Panc1 (cell line): ENCODE results near the gene HK1. TPM values are rescaled to one million over a fixed set of nuclear protein-coding genes. Genes with fewer than 3 reads are reported as not detected.
"Not testable (repeated sequence)": the region's sequence is repeated elsewhere in the genome, so short reads cannot be mapped to it uniquely, and the experiment has no call there.

Experiments
- ATAC-seq: fragments of 200-7000 bp; cut with Tn5 transposase; 2 replicates; pipeline ENCODE4 v1.9.1; 2020; ENCODE audit warnings: mild to moderate bottlenecking, moderate library complexity
- BruUV-seq: library from RNA; stranded (reverse); fragments of 400-500 nt; replicated peaks from 2 replicates; lab custom pipeline; 2021; lab: Mats Ljungman, UMichigan
- CTCF ChIA-PET: fragments of 300-600 bp; sonication (Branson Sonifier 250); formaldehyde crosslinking; loops from one replicate; lab custom pipeline; 2022; ENCODE audit warnings: antibody characterized with exemption; lab: Charles Lee
- POLR2A ChIA-PET: fragments of 300-600 bp; sonication (Branson Sonifier 250); formaldehyde crosslinking; loops from one replicate; lab custom pipeline; 2022; ENCODE audit warnings: antibody characterized with exemption; lab: Charles Lee
- DNase-seq: peaks from one replicate; pipeline ENCODE4 v3.0.0-alpha.2; 2010; ENCODE audit warnings: low read depth, low spot score
- H3K27ac ChIP-seq: 2 replicates; pipeline ENCODE4 v1.5.1; 2011; ENCODE audit warnings: mild to moderate bottlenecking, low read length, inconsistent platforms
- H3K27me3 ChIP-seq: fragments of 200-500 bp; sonication (Bioruptor generic); 2 replicates; pipeline ENCODE4 v1.6.0; 2014; ENCODE audit warnings: low read length, inconsistent platforms; ENCODE audit not compliant: control insufficient read depth, insufficient read depth
- H3K36me3 ChIP-seq: fragments of 200-500 bp; sonication (Bioruptor generic); 2 replicates; pipeline ENCODE4 v1.5.1; 2014; ENCODE audit warnings: inconsistent platforms, mild to moderate bottlenecking, low read length, moderate library complexity; ENCODE audit not compliant: control insufficient read depth, insufficient read depth
- H3K4me1 ChIP-seq: 2 replicates; pipeline ENCODE4 v1.5.1; 2011; ENCODE audit warnings: inconsistent platforms, mild to moderate bottlenecking, low read length, moderate library complexity; ENCODE audit not compliant: control insufficient read depth, insufficient read depth
- H3K4me3 ChIP-seq, 2 experiments: 2 replicates each; pipeline ENCODE4 v1.5.1; 2011 to 2012; ENCODE audit warnings: low read depth in 2 of 2, low read length in 2 of 2, mild to moderate bottlenecking in 2 of 2, inconsistent platforms in 1 of 2, moderate library complexity in 1 of 2
- H3K9me3 ChIP-seq: fragments of 200-500 bp; sonication (Bioruptor generic); 2 replicates; pipeline ENCODE4 v1.5.1; 2014; ENCODE audit warnings: low read depth, mild to moderate bottlenecking, inconsistent platforms, low read length, moderate library complexity; ENCODE audit not compliant: control insufficient read depth, insufficient read depth
- CTCF ChIP-seq: fragments of 450-650 bp; IDR thresholded peaks from 2 replicates; pipeline ENCODE4 v1.5.1; 2017; ENCODE audit warnings: mild to moderate bottlenecking
- POLR2AphosphoS5 ChIP-seq: IDR thresholded peaks from 2 replicates; pipeline ENCODE4 v1.6.1; 2012; ENCODE audit warnings: mild to moderate bottlenecking, low read depth, low read length, moderate library complexity
- SIN3A ChIP-seq: IDR thresholded peaks from 2 replicates; pipeline ENCODE4 v1.6.1; 2012; ENCODE audit warnings: low read depth, mild to moderate bottlenecking, low read length, moderate library complexity, borderline replicate concordance; ENCODE audit not compliant: insufficient read depth
- TCF7L2 ChIP-seq: IDR thresholded peaks from 2 replicates; pipeline ENCODE4 v1.6.1; 2011; ENCODE audit warnings: mild to moderate bottlenecking, low read depth, low read length, inconsistent platforms
- in situ Hi-C: cut with HindIII; loops from 2 replicates; pipeline ENCODE4 v1.10.0; 2016; ENCODE audit warnings: low sequenced_read_pairs, low pct_unique_long_range_greater_than_20kb
- intact Hi-C: fragments of 100-400 bp; cut with micrococcal nuclease; formaldehyde crosslinking; loops from one replicate; pipeline ENCODE4 v1.10.0; 2022; ENCODE audit not compliant: unreplicated experiment
- total RNA-seq: library from RNA; stranded (reverse); gene quantifications from one replicate; pipeline ENCODE4 v1.2.1, GENCODE V29; 2021; ENCODE audit not compliant: unreplicated experiment
- TF ChIP-seq, protein P1 (sequence below), 2 experiments: IDR thresholded peaks; 2 replicates each; pipeline ENCODE4 v1.6.1; 2011 to 2012; ENCODE audit warnings: low read depth in 2 of 2, control low read depth in 1 of 2, low read length in 1 of 2, mild to moderate bottlenecking in 1 of 2, moderate library complexity in 1 of 2; ENCODE audit not compliant: insufficient read depth in 1 of 2

Gene HK1
- total RNA-seq, 1 experiment from 2014 or later = 74.4 TPM

DNA sequence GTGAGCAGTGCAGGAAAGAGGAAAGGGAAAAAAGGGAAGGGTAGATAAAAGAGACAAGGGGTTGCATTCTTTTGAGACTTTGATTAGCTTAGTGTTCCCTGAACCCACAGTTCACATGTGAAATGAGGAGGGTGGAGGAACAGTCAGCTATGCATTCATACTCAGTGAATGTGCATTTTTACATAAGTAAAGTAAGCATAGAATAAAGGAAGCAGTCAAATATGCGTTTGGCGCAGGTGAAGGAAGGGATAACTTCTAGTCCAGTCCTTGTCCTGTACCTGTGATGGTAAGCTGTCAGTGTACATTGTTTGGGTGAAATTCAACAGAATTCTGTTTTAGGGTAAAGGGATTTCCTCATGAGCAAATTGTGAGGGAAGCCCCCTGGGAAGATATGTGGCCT is 28.1 kb downstream of the HK1 start:
- ATAC-seq (no peak), DNase-seq (no peak)
- Histone ChIP-seq H3K36me3 (no peaks in the 10 kb centered on the region), H3K27ac (no peak overlapping the region), H3K27me3 (no peaks in the 10 kb centered on the region), H3K4me1 (no peaks in the 10 kb centered on the region), H3K9me3 (no peaks in the 10 kb centered on the region), H3K4me3 (no peak overlapping the region)
- ChIA-PET POLR2A (no interaction called here), CTCF (no interaction called here)
- no TSS peak for BruUV-seq
- intact Hi-C loops (no loop called here), in situ Hi-C loops (no loop called here)
- TF ChIP-seq CTCF (no peak), POLR2AphosphoS5 (no peak), SIN3A (no peak), TCF7L2 (no peak)
- TF ChIP-seq, protein P1, sequence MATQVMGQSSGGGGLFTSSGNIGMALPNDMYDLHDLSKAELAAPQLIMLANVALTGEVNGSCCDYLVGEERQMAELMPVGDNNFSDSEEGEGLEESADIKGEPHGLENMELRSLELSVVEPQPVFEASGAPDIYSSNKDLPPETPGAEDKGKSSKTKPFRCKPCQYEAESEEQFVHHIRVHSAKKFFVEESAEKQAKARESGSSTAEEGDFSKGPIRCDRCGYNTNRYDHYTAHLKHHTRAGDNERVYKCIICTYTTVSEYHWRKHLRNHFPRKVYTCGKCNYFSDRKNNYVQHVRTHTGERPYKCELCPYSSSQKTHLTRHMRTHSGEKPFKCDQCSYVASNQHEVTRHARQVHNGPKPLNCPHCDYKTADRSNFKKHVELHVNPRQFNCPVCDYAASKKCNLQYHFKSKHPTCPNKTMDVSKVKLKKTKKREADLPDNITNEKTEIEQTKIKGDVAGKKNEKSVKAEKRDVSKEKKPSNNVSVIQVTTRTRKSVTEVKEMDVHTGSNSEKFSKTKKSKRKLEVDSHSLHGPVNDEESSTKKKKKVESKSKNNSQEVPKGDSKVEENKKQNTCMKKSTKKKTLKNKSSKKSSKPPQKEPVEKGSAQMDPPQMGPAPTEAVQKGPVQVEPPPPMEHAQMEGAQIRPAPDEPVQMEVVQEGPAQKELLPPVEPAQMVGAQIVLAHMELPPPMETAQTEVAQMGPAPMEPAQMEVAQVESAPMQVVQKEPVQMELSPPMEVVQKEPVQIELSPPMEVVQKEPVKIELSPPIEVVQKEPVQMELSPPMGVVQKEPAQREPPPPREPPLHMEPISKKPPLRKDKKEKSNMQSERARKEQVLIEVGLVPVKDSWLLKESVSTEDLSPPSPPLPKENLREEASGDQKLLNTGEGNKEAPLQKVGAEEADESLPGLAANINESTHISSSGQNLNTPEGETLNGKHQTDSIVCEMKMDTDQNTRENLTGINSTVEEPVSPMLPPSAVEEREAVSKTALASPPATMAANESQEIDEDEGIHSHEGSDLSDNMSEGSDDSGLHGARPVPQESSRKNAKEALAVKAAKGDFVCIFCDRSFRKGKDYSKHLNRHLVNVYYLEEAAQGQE (IDR thresholded peaks at IDR 0.05; ENCODE audit: insufficient read depth in 1 of 2, low read depth in 2 of 2, low read length in 1 of 2) = no peak

GRCh38 chr10:69307434-69307833 is 29.1 kb downstream of the HK1 start:
- ChIA-PET POLR2A (no interaction called here), CTCF (no interaction called here)
- no peaks in the 10 kb centered on the region for H3K27me3 ChIP-seq
- TF ChIP-seq CTCF (no peak), SIN3A (no peak), POLR2AphosphoS5 (no peak), TCF7L2 (no peak)
- TF ChIP-seq, protein P1 (IDR thresholded peaks at IDR 0.05; ENCODE audit: insufficient read depth in 1 of 2, low read depth in 2 of 2, low read length in 1 of 2) = no peak
- no peak overlapping the region for H3K4me3 ChIP-seq
- H3K4me1 ChIP-seq = no peaks in the 10 kb centered on the region
- intact Hi-C loops = no loop called here
- no peak for DNase-seq
- H3K27ac ChIP-seq = no peak overlapping the region
- BruUV-seq = no TSS peak
- no peak for ATAC-seq
- H3K36me3 ChIP-seq = no peaks in the 10 kb centered on the region
- H3K9me3 ChIP-seq = no peaks in the 10 kb centered on the region
- in situ Hi-C loops = no loop called here

- CTCF ChIA-PET = interaction anchor here (0.6 kb wide), 1 partner anchor 72 kb away, joined by 6 read pairs; no protein-coding TSS in a partner anchor
- H3K27me3 ChIP-seq, in situ Hi-C loops, H3K27ac ChIP-seq, H3K4me3 ChIP-seq, ATAC-seq, DNase-seq, POLR2A ChIA-PET, BruUV-seq, H3K4me1 ChIP-seq, intact Hi-C loops, H3K9me3 ChIP-seq, H3K36me3 ChIP-seq: not testable (repeated sequence)
These were observed 30.0 kb downstream of the HK1 start for GRCh38 chr10:69308304-69308703.
